NCI-H2107 (cell line): ENCODE data around the gene PPP2R2D.

Experiments used
- DNase-seq: peaks from one replicate; lab custom pipeline; 2025; lab: John Stamatoyannopoulos, UW

PPP2R2D gene

GRCh38 chr10:131889755-131890154 lies 11.1 kb upstream of the PPP2R2D start:
- DNase-seq = no peak

GRCh38 chr10:131890276-131891195 lies 10.3 kb upstream of the PPP2R2D start:
- DNase-seq = no peak

- no peak for DNase-seq
These were observed 9.4 kb upstream of the PPP2R2D start for GRCh38 chr10:131891196-131891928.

- no peak for DNase-seq
These were observed 8.6 kb upstream of the PPP2R2D start for GRCh38 chr10:131891929-131892805.

GRCh38 chr10:131892806-131893675 lies 7.8 kb upstream of the PPP2R2D start:
- no peak for DNase-seq

- DNase-seq = no peak
These were observed 5.7 kb upstream of the PPP2R2D start for GRCh38 chr10:131895116-131895515.

GRCh38 chr10:131896403-131896802 lies 4.4 kb upstream of the PPP2R2D start:
- no peak for DNase-seq

- no peak for DNase-seq
These were observed 3.4 kb upstream of the PPP2R2D start for GRCh38 chr10:131897297-131897899.

- no peak for DNase-seq
These were observed 2.7 kb upstream of the PPP2R2D start for GRCh38 chr10:131898061-131898460.

- DNase-seq = no peak
These were observed 2.1 kb upstream of the PPP2R2D start for GRCh38 chr10:131898713-131899112.

GRCh38 chr10:131899116-131899690 lies 1.6 kb upstream of the PPP2R2D start:
- DNase-seq = no peak

GRCh38 chr10:131899695-131900349 lies 986 bp upstream of the PPP2R2D start:
- no peak for DNase-seq

GRCh38 chr10:131901181-131901829 lies 497 bp downstream of the PPP2R2D start:
- no peak for DNase-seq

GRCh38 chr10:131902211-131902610 lies 1.4 kb downstream of the PPP2R2D start:
- no peak for DNase-seq

- DNase-seq = no peak
These were observed 1.9 kb downstream of the PPP2R2D start for GRCh38 chr10:131902691-131903090.

- no peak for DNase-seq
These were observed 4.4 kb downstream of the PPP2R2D start for GRCh38 chr10:131905267-131905571.

GRCh38 chr10:131905603-131906268 lies 4.9 kb downstream of the PPP2R2D start:
- no peak for DNase-seq

GRCh38 chr10:131906269-131906639 lies 5.4 kb downstream of the PPP2R2D start:
- DNase-seq = no peak

- no peak for DNase-seq
These were observed 6.9 kb downstream of the PPP2R2D start for GRCh38 chr10:131907679-131908078.
